ENCODE results near the gene CPEB1.

Gene CPEB1

DNA sequence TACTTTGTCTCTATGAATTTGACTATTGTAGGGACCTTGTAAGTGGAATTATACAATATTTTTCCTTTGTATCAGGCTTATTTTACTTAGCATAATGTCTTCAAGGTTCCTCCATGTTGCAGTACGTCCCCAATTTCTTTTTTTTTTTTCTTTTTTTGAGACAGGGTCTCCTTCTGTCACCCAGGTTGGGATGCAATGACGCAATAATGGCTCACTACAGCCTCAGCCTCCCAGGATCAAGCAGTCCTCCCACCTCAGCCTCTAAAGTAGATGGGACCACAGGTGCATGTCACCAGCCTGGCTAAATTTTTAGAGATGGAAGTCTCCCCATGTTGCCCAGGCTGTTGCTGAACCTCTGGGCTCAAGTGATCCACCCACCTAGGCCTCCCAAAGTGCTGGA is 66.5 kb downstream of the CPEB1 start:
- no peak for DNase-seq

DNA sequence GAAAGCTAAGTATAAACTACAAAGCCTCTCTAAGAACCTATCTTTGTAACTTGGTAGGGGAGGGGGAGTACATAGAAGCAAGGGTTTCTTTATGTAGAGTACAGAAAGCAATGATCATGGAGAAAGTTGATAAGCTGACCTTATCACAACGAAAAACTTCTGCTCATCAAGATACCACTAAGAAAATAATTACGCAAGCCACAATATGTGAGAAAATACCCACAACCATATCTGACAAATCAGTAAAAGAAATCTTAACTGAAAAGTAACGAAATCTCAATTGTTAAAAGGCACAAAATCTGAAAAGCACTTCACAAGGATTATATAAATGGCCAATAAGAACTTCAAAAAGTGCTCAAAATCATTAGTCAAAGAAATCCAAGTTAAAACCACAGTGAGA is 71.8 kb downstream of the CPEB1 start:
- DNase-seq, result no peak

DNA sequence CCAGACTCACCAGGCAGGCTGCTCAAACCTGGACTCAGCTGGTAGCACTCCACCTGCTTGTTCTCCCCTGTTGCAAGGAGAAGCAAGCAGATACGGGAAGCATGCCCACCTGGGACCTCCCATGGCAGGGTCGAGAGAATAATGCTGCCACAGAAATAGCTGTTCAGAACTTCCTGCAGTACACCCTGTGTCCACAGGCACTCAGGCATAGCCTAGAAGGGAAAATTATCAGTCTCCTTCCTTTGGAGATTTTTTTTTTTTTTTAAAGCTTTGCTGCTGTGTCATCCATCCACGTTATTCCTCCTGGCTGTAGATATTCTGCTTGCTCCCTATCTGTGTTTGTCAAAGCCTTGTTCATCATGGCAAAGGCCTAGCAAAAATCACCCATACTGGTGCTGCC is 74.2 kb downstream of the CPEB1 start:
- DNase-seq, result no peak

DNA sequence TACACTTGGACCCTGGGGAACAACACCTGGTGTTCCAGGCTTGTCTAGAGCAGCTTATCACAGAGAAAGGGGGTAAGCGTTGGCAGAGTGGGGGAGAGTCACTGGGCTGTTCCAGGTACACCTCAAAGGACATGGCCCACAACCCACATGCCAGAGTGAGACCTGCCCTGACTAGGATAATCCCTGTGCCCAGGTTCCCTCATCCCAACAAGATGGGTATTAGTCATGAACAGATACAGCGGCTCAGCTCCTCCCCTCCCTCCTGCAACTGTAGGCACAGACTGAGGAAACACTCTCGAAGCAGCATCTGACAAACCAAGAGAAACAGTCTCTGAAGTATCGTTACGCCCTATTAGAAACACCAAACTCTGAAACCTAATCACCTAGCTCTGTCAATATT is 74.9 kb downstream of the CPEB1 start:
- DNase-seq, result no peak

DNA sequence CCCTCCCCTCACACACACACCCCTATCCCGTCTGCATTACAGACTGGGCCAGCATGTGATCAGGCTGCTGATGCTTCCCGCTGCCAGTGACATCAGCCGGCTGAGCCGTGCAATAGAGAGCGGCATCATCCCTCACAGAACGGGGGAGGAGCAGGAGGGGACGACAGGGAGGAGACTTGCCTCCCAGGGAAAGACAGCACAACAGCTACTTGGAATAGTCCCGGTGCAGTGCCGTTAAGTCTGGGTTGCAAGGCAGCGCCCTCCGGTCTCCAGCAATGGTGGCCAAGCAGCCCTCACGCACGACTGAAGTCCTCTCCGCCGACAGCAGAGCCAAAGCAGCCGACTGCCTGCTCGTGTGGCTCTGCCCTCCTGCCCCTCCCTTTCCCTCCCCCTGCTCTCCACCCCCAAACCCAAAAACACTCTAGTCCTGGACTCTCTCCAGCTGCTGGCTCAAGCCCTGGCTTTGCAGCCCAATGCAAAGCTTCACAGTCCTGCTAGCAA is 75.4 kb downstream of the CPEB1 start:
- peak; percentile 83 for DNase-seq

DNA sequence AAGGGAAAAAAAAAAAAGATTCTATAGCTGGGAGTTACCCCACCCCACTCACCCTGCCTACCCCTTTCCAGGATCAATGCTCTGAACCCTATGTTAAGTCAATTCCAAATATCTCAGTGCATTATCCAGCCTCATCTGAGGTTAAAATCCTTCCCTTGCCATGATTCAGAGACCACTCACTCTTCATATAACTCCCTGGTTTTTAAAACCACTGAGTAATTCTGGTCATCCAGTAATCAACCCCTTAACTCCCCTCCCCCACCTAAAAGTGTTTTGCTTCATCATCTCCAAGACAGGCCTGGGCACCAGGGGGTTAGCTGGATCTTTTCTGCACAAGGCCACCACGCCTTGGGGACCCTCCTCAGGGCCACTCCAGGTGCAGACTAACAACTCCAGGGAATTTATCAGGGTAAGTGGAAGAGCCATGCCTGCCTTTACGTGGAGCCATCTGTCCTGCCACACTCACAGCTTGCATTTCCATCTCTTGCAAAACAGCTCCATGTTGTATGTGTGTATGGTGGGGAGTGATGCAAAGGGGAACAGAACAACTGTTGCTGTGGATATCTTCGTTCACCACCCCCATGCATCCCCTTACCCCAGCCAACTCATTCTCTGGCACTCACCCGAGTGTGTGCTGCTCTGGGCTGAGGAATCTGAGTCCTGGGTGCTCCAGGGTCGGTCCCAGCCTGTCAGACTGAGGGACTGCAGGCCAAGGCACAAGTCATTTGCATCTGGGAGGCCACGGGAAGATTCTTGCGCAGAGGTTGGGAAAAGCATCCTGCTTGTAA is 76.2 kb downstream of the CPEB1 start:
- peak; percentile 80 for DNase-seq

DNA sequence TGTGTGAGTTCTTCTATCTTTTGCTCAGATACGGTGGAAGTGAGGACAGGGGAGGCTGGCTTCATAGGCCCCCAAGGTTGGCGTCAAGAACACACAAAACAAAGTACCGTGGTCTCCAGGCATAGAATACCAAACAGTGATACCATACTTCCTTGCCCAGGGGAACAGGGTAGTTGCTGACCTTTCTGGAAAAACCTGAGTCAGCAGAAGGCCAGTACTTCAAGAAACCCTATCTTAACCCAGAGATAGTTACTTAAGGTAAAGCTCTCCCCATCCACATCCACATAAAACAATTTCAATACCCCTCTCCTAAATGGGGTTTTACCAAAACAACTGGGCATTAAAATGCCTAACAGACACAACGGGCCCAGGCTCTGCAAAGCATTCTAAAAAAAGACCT is 77.3 kb downstream of the CPEB1 start:
- no peak for DNase-seq

DNA sequence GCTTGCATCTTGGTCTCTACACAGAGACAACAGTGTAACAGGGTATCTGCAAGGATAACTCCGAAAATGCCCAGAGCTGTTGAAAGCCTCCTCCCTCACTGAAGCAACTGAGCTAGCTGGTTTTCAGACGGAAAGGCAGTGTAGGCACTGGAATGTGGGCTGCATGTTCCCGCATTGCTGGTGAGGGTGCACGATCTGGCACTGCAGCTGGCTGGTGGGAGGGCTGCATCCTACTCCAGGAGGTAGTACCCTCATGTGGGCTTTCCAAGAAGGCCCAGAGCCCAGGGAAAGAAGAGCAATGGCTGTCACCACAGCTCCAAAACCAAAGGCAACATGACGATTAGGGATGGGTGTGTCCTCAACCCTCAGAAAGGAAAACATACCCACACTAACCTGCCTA is 78.2 kb downstream of the CPEB1 start:
- DNase-seq, result no peak

DNA sequence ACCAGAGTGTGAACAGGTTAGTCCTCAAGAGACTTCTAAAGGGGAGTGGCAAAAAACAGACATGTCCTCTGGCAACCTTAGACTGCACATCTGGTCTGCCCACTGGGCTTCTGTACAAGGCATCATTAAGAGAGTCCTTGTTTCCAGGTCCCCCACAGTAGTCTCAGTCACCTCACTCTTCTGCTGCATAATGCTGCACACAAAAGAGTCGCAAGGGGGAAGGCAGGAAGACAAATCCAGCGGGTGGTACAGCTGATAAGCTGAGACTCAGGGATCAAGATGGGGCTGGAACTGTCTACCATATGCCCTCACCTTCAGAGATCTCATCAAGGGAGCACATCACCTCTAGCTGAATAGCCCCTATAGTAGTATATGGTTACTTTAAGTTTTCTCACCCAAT is 79.5 kb downstream of the CPEB1 start:
- no peak for DNase-seq

DNA sequence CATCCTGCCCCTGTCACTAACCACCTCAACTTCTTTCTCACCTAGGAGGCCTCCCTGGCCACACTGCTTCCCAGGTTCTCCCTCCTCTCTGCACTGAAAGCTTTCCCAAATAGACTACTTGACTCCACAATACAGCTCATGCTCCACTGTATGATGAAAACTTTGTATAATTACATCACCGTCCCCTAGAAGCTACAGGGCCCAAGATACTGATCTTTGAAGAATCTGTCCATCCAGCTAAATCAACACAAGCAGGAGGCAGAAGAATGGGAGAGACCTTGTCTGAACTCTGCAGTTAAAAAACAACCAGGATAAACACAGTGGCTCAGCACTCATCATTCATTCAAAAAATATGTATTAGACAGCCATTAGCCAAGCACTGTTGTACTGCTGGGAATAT is 80.5 kb downstream of the CPEB1 start:
- peak; percentile 54 for DNase-seq

DNA sequence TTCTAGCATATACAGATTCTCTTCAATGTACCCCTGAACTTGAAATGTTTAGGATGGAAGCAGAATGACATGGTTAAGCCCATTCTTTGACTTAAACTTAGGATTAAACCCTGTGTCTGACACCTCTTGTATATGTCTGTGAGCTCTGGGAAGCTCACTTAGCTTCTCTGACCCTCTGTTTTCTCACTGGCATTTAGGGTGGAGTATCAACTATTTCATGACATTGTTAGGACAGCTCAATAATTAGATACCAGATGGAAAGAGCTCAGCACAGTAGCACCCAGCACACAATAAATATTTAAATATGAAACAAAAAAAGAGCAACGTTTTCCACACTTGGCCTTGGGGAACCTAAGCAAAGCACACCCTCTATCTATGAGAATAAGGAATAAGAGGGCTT is 88.7 kb downstream of the CPEB1 start:
- no peak for DNase-seq

DNA sequence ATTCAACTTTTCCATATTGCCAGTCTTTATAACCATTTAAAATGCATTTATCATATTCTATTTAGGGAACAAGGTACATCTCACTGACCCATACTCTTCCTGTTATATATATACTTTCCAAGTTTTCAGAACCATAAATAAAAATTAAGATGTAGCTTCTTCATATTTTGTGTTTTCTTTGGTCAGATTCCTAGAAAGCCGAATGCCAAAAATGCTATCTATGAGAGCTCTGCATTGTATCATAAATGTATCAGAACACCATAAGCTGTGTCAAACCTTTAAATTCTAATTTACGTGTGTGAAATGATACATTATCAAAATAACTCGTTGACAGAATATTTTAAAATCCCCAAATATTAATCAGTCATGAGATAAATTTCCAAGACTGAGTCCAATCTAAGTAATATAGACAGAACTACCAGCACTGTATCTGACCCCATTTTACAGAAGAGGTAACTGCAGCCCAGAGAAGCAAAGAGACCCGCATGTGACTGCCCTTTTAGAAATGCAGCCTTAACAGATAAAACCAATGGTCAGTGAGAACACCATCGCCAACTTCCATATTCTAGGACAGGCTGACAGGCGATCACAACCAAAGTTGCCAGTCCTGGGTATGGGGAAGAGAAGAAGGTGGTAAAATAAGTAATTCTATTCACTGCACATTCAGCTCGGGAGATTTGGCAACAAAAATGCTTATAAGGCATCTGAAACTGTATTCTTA is 90.7 kb downstream of the CPEB1 start:
- DNase-seq, result no peak

DNA sequence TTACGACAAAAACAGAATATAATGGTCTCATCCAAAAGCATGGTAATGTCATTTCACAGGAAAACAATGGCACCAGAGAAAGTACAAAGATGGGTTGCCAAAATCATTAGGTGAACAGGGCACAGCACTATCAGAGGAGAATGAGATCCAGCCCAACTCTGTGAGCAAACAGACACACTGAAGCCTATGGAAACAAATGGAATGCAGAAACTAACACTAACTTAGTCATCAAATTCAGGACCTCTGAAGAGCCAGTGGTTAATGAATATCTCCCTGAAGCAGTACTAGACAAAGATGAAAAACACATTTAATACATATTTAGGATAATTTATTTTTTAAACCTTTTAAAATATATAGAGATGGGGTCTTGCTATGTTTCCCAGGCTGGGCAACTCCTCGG is 92.3 kb downstream of the CPEB1 start:
- no peak for DNase-seq

DNA sequence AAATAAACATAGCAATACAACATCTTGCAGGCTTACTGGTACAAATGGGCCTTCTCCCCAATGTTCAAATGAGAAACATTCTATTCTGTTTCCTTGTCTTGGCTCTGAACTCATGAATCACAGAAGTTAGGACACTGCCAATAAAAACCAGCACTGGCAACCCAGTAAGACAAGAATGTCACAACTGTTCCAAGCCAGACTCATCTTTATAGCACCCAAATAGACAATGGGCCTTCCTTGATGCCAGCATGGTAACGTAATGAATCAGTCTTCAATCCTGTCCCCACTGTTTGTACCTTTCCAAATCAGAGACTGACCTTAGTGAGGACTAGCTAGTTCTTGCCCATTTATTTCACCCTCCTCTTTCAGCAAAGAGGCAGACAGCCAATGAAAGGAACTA is 92.8 kb downstream of the CPEB1 start:
- no peak for DNase-seq

DNA sequence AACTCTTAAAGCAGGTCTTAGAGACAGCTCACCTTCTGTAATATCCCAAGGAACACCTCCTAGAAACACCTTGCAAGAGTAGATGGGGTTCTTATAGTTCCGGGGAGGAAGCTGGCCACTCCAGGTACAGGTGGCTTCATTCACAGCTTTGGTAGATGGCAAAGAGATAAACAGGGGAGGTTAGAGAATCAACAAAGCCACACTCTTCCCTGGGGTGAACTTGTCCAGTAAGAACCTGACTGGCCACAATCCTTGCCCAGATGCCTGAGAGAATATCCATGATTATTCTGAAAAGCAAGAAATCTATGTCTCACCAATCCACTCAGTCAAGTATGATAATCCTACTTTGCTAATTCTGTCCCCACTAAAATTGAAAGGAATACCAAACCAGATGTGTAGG is 93.3 kb downstream of the CPEB1 start:
- DNase-seq, result no peak

DNA sequence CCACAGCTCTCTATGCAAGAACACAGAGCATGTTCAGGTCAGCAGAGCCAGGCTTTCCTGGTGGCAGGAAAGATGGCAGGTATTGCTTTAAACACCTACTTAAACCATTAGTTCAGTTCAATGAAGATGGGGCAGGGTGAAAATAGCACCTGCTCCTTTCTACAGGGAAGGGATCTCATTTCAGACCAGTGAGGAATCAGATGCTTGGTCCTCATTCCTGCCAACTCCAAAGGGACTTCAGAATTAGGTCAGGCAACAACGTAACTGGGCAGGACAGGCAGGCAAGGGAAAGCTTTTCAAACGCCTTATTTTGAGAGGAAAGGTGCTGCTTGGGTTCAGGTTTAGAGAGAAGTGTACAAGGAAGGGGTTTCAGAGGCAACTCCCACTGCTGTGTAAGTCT is 94.3 kb downstream of the CPEB1 start:
- DNase-seq, result no peak

DNA sequence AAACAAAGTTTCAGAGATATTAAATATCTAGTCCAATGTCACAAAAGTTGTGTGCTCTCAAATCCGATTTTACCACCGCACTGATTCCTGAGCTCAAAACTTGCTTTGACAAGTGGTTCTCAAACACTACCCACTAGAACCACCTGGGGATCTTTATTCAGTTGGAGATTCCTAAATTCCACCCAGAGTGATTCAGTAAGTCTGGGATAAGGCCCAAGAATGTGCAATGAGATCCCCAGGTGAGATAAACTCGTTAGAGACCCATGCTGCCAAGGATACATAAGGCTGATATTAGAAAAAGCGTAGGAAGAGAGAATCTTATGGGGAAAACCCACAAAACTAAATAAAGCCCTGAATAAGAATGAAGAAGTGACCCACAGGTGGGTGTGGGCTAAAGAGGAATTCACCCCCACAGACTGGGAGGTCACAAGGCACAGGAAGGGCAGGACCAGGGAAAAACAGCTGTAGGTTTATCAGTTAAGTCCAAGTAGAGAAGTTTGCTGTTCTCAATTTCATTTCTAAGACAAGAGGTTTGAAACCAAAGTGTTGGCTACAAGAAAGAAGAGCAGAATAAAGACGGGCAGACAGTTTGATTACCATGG is 95.4 kb downstream of the CPEB1 start:
- DNase-seq, result no peak

DNA sequence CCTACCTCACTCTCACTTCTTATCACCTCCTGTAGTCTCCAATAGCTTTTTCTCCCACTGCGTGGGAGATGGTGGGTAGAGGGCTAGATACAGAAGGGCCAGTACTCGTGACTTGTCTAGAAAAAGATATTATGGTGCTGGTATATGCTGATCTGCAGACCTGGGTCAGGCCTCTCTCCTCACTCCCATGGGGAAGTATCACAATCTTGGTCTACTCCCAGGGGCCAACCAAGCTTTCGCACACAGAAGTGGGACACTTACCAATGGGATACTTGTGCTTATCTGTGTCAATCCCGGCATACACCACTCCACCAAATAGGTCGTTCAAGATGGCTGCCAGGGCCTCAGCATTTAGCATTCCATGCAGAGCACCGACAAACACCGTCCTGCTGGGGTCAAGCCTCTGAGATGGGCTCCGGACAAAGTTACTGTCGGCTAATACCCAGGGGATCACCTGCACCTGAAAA is 97.9 kb downstream of the CPEB1 start:
- no peak for DNase-seq

DNA sequence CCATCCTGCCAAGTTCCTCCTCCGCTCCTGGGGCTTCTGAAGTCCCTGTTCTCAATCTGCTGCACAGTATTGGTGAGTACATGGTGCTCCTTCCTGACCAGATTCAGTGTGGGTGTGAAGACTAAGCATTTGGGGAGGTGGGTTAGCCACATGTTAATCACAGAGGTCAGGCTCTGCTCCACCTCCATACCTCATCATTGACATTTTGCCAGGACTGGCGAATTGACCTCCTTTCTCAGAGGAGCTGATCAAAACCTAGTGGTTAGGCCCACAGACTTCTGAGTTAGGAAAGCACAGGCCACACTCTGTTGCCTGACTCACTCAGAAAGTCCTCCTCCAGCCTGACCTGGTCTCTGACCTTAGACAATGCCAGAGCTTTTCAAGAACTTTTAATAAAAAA is 98.5 kb downstream of the CPEB1 start:
- DNase-seq, result no peak

DNA sequence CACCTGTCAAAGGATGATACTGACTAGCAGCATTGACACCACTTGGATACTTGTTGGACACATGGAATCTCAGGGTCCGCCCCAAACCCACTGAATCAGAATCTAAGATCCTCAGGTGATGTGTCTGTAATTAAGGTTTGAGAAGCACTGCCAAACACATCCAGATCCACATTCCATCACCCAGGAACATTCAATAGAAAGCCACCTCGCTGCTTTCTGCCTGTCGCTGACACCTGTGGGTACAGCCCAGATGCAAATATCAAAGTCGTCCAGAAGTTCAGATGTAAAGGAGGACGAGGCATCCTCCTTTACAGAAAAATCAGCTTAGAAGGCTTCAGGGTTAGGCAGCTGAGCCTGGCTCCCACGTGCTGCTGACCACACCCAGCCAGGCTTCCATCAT is 101.7 kb downstream of the CPEB1 start:
- no peak for DNase-seq

DNA sequence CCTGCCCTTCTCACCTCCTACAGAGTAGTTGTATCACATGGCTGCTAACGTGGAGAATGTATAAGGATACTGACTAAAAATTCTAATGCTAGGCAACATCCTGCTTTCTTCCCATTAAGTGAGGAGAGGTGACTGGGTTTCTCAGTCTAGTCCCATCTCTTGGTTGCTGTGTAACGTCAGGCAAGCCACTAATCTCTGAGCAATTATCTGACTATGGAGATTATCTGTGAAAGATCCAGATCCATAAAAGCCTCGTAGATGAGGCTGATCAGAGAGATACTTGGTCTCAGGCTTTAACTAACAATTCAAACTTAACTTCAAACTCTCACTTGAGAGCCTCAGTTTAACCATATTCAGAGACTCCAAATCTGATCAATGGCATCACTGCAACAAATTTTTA is 102.2 kb downstream of the CPEB1 start:
- DNase-seq, result no peak

DNA sequence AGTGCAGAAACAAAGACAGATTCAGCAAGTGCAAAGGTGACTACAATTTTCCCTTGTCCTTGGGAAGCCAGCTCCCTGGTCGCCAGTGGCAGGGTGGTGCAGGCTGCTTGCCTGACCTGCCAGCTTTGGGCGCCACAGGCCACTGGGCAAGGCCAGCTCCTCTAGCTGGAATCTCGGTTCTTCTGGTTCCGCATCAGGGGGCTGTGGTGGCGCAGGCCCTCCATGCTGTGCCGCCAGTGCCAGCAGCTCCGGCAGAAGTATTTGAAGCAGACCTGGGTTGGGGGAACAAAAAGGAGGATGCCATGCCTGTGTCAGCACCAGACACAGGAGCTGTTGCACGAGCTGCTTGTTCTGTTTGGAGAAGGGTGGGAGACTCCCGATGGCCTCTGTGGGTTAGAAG is 102.7 kb downstream of the CPEB1 start:
- DNase-seq, result no peak

DNA sequence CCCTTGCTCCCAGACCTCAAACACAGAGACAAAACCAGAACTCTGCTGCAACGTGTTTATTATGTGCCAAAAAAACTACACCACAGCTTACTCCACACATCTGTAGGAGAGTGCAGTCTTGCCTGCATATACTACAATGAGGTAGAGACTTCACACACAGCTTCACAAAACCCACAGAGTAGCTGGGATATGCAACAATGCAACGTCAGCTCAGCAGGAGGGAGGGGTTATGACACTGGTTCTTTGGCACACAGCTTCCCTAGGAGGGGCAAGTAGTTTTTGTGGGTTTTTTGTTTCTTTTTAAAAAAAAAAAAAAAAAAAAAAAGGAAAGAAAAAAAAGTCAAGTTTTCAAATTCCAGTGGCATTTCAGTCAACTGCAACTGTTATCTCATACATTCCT is 104.0 kb downstream of the CPEB1 start:
- peak; percentile 82 for DNase-seq

DNA sequence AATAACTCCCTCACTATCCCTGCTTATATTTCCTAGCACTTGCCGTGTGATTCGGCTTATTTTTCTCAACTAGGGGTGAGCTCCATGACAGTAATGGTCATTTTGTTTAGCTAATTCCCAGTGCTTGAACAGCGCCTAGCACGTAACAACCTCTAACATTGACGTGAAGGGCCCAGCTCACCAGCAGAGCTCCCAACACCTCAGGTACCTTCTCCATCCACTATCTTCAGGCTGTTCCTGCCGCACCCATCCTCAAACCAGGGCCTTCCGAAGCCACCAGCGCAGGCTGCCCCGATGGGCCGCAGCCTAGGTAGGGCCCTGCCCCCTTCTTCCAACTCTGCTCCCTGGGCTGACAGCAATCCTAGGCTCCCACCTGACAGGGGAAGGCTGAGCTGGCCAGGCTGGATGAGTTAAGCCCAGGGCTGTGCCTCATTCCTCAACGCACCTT is 106.2 kb downstream of the CPEB1 start:
- DNase-seq, result no peak
